Naive thymus-derived CD4-positive, alpha-beta T cell (primary cell): ENCODE data around the gene UGT2B10. TPM values are rescaled to one million over a fixed set of nuclear protein-coding genes. Genes with fewer than 3 reads are reported as not detected.

Source experiments
- ATAC-seq: fragments of 150-1000 bp; cut with Tn5 transposase; 2 replicates; pipeline ENCODE4 v1.10.0; 2021; ENCODE audit warnings: mild to moderate bottlenecking, moderate library complexity
- CTCF ChIA-PET: fragments of 350-600 bp; sonication (Branson Sonifier 250); formaldehyde crosslinking; loops from one replicate; lab custom pipeline; 2021; ENCODE audit warnings: antibody characterized with exemption; lab: Charles Lee
- POLR2A ChIA-PET: fragments of 350-600 bp; sonication (Branson Sonifier 250); formaldehyde crosslinking; loops from one replicate; lab custom pipeline; 2021; ENCODE audit warnings: antibody characterized with exemption, inconsistent platforms; lab: Charles Lee
- DNase-seq, 9 donors: peaks; one replicate each; pipeline versions ENCODE4 v3.0.0 to v3.0.0-alpha.2; 2020 to 2022; ENCODE audit warnings: mixed read lengths in 1 of 9
- H3K27ac ChIP-seq: one replicate; pipeline ENCODE4 v1.7.0; 2013; ENCODE audit warnings: mild to moderate bottlenecking, low read depth, low read length, moderate library complexity
- H3K27me3 ChIP-seq, 2 donors: one replicate each; pipeline ENCODE4 v1.7.0; 2013; ENCODE audit warnings: low read length in 2 of 2, mild to moderate bottlenecking in 2 of 2, moderate library complexity in 2 of 2; ENCODE audit not compliant: control insufficient read depth in 2 of 2, insufficient read depth in 2 of 2
- H3K36me3 ChIP-seq, 3 experiments: 1 replicate in 2 of 3; 2 replicates in 1 of 3; pipeline ENCODE4 v1.7.0; 2013; ENCODE audit warnings: low read length in 3 of 3, mild to moderate bottlenecking in 3 of 3, moderate library complexity in 1 of 3; ENCODE audit not compliant: insufficient read depth in 3 of 3, control insufficient read depth in 2 of 3
- H3K4me1 ChIP-seq, 2 donors: one replicate each; pipeline ENCODE4 v1.7.0; 2013; ENCODE audit warnings: low read length in 2 of 2, mild to moderate bottlenecking in 2 of 2, moderate library complexity in 1 of 2; ENCODE audit not compliant: control insufficient read depth in 2 of 2, insufficient read depth in 2 of 2
- H3K4me3 ChIP-seq: 2 replicates; pipeline ENCODE4 v1.7.0; 2013; ENCODE audit warnings: mild to moderate bottlenecking, low read length
- H3K9me3 ChIP-seq, 3 experiments: 1 replicate in 2 of 3; 2 replicates in 1 of 3; pipeline ENCODE4 v1.7.0; 2013; ENCODE audit warnings: low read length in 3 of 3; ENCODE audit not compliant: control insufficient read depth in 2 of 3
- H3K27ac Mint-ChIP-seq, 9 donors: one replicate each; pipeline ENCODE4 v1.8.0; 2020 to 2022; ENCODE audit warnings: mixed read lengths in 9 of 9, mild to moderate bottlenecking in 8 of 9, moderate library complexity in 5 of 9, inconsistent platforms in 2 of 9
- H3K27me3 Mint-ChIP-seq, 5 donors: one replicate each; pipeline ENCODE4 v1.8.0; 2021 to 2022; ENCODE audit warnings: mixed read lengths in 5 of 5, mild to moderate bottlenecking in 1 of 5
- H3K36me3 Mint-ChIP-seq, 5 donors: one replicate each; pipeline ENCODE4 v1.8.0; 2020 to 2022; ENCODE audit warnings: mixed read lengths in 5 of 5, mild to moderate bottlenecking in 3 of 5, inconsistent platforms in 1 of 5
- H3K4me1 Mint-ChIP-seq, 7 donors: one replicate each; pipeline ENCODE4 v1.8.0; 2020 to 2022; ENCODE audit warnings: mixed read lengths in 7 of 7, mild to moderate bottlenecking in 3 of 7, inconsistent platforms in 1 of 7
- H3K4me3 Mint-ChIP-seq, 10 donors: one replicate each; pipeline ENCODE4 v1.8.0; 2020 to 2022; ENCODE audit warnings: mild to moderate bottlenecking in 10 of 10, mixed read lengths in 10 of 10, moderate library complexity in 6 of 10, inconsistent platforms in 2 of 10
- H3K9me3 Mint-ChIP-seq, 11 donors: one replicate each; pipeline ENCODE4 v1.8.0; 2020 to 2022; ENCODE audit warnings: mixed read lengths in 11 of 11, mild to moderate bottlenecking in 4 of 11, inconsistent platforms in 1 of 11, moderate library complexity in 1 of 11
- intact Hi-C, 2 donors: fragments of 100-400 bp; cut with micrococcal nuclease; formaldehyde crosslinking; loops; one replicate each; pipeline ENCODE4 v1.15.1; 2023
- polyA plus RNA-seq, 2 donors: library from polyadenylated mRNA; unstranded; fragments of 300-500 nt; fragmentation: Illumina TruSeq; gene quantifications; one replicate each; pipeline ENCODE4 v1.2.3, GENCODE V29; 2021
- total RNA-seq, 6 experiments: library from RNA in 5 of 6; stranded (reverse) in 5 of 6; gene quantifications; 1 replicate in 5 of 6; 2 replicates in 1 of 6; pipeline ENCODE4 v1.2.3 and lab custom pipeline; 2021 to 2026

The UGT2B10 gene
- total and polyA plus RNA-seq, 7 experiments from 2014 or later, result not detected

- H3K4me3 Mint-ChIP-seq, result no peak overlapping the region
- H3K4me1 ChIP-seq, result no peaks in the 10 kb centered on the region
- CTCF ChIA-PET, result no interaction called here
- H3K27me3 Mint-ChIP-seq, result peaks cover 0 to 6% (median 0%) of the 10 kb centered on the region in 5 donors
- H3K4me3 ChIP-seq, result no peak overlapping the region
- POLR2A ChIA-PET, result no interaction called here
- H3K9me3 Mint-ChIP-seq, result peaks cover 0 to 18% (median 5%) of the 10 kb centered on the region in 11 donors
- no peak overlapping the region for H3K27ac ChIP-seq
- H3K27me3 ChIP-seq, result no peaks in the 10 kb centered on the region
- intact Hi-C loops, result no loop called here
- no peaks in the 10 kb centered on the region for H3K36me3 ChIP-seq
- H3K36me3 Mint-ChIP-seq, result no peaks in the 10 kb centered on the region
- no peak overlapping the region for H3K27ac Mint-ChIP-seq
- no peak for ATAC-seq
- H3K4me1 Mint-ChIP-seq, result no peaks in the 10 kb centered on the region
- DNase-seq, result no peak
- peaks cover 0 to 7% (median 0%) of the 10 kb centered on the region in 3 experiments for H3K9me3 ChIP-seq
Measured at GRCh38 chr4:68855771-68856170, 40.0 kb downstream of the UGT2B10 start.

GRCh38 chr4:68858039-68858438, 42.2 kb downstream of the UGT2B10 start:
- Mint-ChIP-seq H3K4me3 (no peak overlapping the region), H3K9me3 (peaks cover 0 to 18% (median 5%) of the 10 kb centered on the region in 11 donors), H3K27ac (no peak overlapping the region), H3K36me3 (no peaks in the 10 kb centered on the region), H3K27me3 (peaks cover 0 to 6% (median 0%) of the 10 kb centered on the region in 5 donors), H3K4me1 (no peaks in the 10 kb centered on the region)
- Histone ChIP-seq H3K9me3 (peaks cover 0 to 7% (median 0%) of the 10 kb centered on the region in 3 experiments), H3K4me1 (no peaks in the 10 kb centered on the region), H3K4me3 (no peak overlapping the region), H3K27ac (no peak overlapping the region), H3K27me3 (no peaks in the 10 kb centered on the region), H3K36me3 (no peaks in the 10 kb centered on the region)
- DNase-seq (no peak), ATAC-seq (no peak)
- ChIA-PET CTCF (no interaction called here), POLR2A (no interaction called here)
- intact Hi-C loops, result no loop called here

- no peak overlapping the region for H3K4me3 ChIP-seq
- H3K27me3 ChIP-seq, result no peaks in the 10 kb centered on the region
- ChIA-PET POLR2A (no interaction called here), CTCF (no interaction called here)
- no peak overlapping the region for H3K27ac Mint-ChIP-seq
- intact Hi-C loops, result no loop called here
- ATAC-seq (no peak), DNase-seq (no peak)
- H3K36me3 Mint-ChIP-seq, result no peaks in the 10 kb centered on the region
- peaks cover 0 to 18% (median 5%) of the 10 kb centered on the region in 11 donors for H3K9me3 Mint-ChIP-seq
- H3K4me1 ChIP-seq, result no peaks in the 10 kb centered on the region
- no peak overlapping the region for H3K4me3 Mint-ChIP-seq
- no peak overlapping the region for H3K27ac ChIP-seq
- H3K36me3 ChIP-seq, result no peaks in the 10 kb centered on the region
- H3K4me1 Mint-ChIP-seq, result no peaks in the 10 kb centered on the region
- H3K9me3 ChIP-seq, result peaks cover 0 to 7% (median 0%) of the 10 kb centered on the region in 3 experiments
- peaks cover 0 to 6% (median 3%) of the 10 kb centered on the region in 5 donors for H3K27me3 Mint-ChIP-seq
Measured at GRCh38 chr4:68859655-68860054, 43.9 kb downstream of the UGT2B10 start.

GRCh38 chr4:68861057-68861456, 45.3 kb downstream of the UGT2B10 start:
- ATAC-seq, result no peak
- H3K36me3 Mint-ChIP-seq, result no peaks in the 10 kb centered on the region
- CTCF ChIA-PET, result no interaction called here
- Histone ChIP-seq H3K36me3 (no peaks in the 10 kb centered on the region), H3K9me3 (peaks cover 0 to 7% (median 0%) of the 10 kb centered on the region in 3 experiments), H3K4me1 (no peaks in the 10 kb centered on the region), H3K27ac (no peak overlapping the region), H3K27me3 (no peaks in the 10 kb centered on the region), H3K4me3 (no peak overlapping the region)
- intact Hi-C loops, result no loop called here
- H3K4me1 Mint-ChIP-seq, result no peaks in the 10 kb centered on the region
- no peak for DNase-seq
- H3K27me3 Mint-ChIP-seq, result peaks cover 0 to 6% (median 0%) of the 10 kb centered on the region in 5 donors
- peaks cover 0 to 18% (median 4%) of the 10 kb centered on the region in 11 donors for H3K9me3 Mint-ChIP-seq
- H3K4me3 Mint-ChIP-seq, result no peak overlapping the region
- H3K27ac Mint-ChIP-seq, result no peak overlapping the region
- POLR2A ChIA-PET, result no interaction called here

- Mint-ChIP-seq H3K27ac (no peak overlapping the region), H3K4me3 (no peak overlapping the region), H3K4me1 (no peaks in the 10 kb centered on the region), H3K36me3 (no peaks in the 10 kb centered on the region), H3K27me3 (peaks cover 0 to 6% (median 0%) of the 10 kb centered on the region in 5 donors), H3K9me3 (peaks cover 0 to 11% (median 0%) of the 10 kb centered on the region in 11 donors)
- ChIA-PET POLR2A (no interaction called here), CTCF (no interaction called here)
- no peak overlapping the region for H3K4me3 ChIP-seq
- H3K27me3 ChIP-seq, result no peaks in the 10 kb centered on the region
- no peak overlapping the region for H3K27ac ChIP-seq
- ATAC-seq (no peak), DNase-seq (no peak)
- intact Hi-C loops, result no loop called here
- no peaks in the 10 kb centered on the region for H3K36me3 ChIP-seq
- H3K9me3 ChIP-seq, result no peaks in the 10 kb centered on the region
- H3K4me1 ChIP-seq, result no peaks in the 10 kb centered on the region
Measured at GRCh38 chr4:68864438-68865187, 48.8 kb downstream of the UGT2B10 start.

- H3K4me3 ChIP-seq, result no peak overlapping the region
- H3K9me3 ChIP-seq, result no peaks in the 10 kb centered on the region
- POLR2A ChIA-PET, result no interaction called here
- Mint-ChIP-seq H3K27me3 (peaks cover 0 to 6% (median 0%) of the 10 kb centered on the region in 5 donors), H3K9me3 (peaks cover 0 to 11% (median 0%) of the 10 kb centered on the region in 11 donors), H3K4me3 (no peak overlapping the region), H3K4me1 (no peaks in the 10 kb centered on the region), H3K27ac (no peak overlapping the region), H3K36me3 (no peaks in the 10 kb centered on the region)
- ATAC-seq, result no peak
- no peak overlapping the region for H3K27ac ChIP-seq
- no peaks in the 10 kb centered on the region for H3K27me3 ChIP-seq
- CTCF ChIA-PET, result no interaction called here
- H3K4me1 ChIP-seq, result no peaks in the 10 kb centered on the region
- no peaks in the 10 kb centered on the region for H3K36me3 ChIP-seq
- no peak for DNase-seq
- intact Hi-C loops, result no loop called here
Measured at GRCh38 chr4:68865188-68865638, 49.4 kb downstream of the UGT2B10 start.

- H3K9me3 Mint-ChIP-seq, result peaks cover 0 to 6% (median 0%) of the 10 kb centered on the region in 11 donors
- Histone ChIP-seq H3K4me1 (no peaks in the 10 kb centered on the region), H3K9me3 (no peaks in the 10 kb centered on the region), H3K4me3 (no peak overlapping the region), H3K27me3 (no peaks in the 10 kb centered on the region), H3K27ac (no peak overlapping the region), H3K36me3 (no peaks in the 10 kb centered on the region)
- ChIA-PET CTCF (no interaction called here), POLR2A (no interaction called here)
- H3K27me3 Mint-ChIP-seq, result peaks cover 0 to 6% (median 0%) of the 10 kb centered on the region in 5 donors
- H3K36me3 Mint-ChIP-seq, result no peaks in the 10 kb centered on the region
- intact Hi-C loops, result no loop called here
- H3K27ac Mint-ChIP-seq, result no peak overlapping the region
- H3K4me1 Mint-ChIP-seq, result no peaks in the 10 kb centered on the region
- DNase-seq, result no peak
- no peak overlapping the region for H3K4me3 Mint-ChIP-seq
- ATAC-seq, result no peak
Measured at GRCh38 chr4:68865760-68866159, 50.0 kb downstream of the UGT2B10 start.
